Left colon (tissue), 2 donors: Measurements from ENCODE around the gene BPIFB6. TPM values are rescaled to one million over a fixed set of nuclear protein-coding genes. Genes with fewer than 3 reads are reported as not detected.

Experiments used
- ATAC-seq: fragments of 200-7000 bp; cut with Tn5 transposase; one replicate; pipeline ENCODE4 v1.9.1; 2020; ENCODE audit warnings: mild to moderate bottlenecking, moderate library complexity
- DNase-seq, 2 donors: peaks; one replicate each; pipeline ENCODE4 v3.0.0-alpha.2; 2020
- intact Hi-C, 2 donors: fragments of 100-400 bp; cut with DNase I in 1 of 2; cut with micrococcal nuclease in 1 of 2; formaldehyde crosslinking; loops; one replicate each; pipeline versions ENCODE4 v1.11.2 to v1.14.0; 2022; cut with DNase I, micrococcal nuclease
- total RNA-seq, 2 donors: library from RNA; stranded (reverse); fragmentation: NEBNext Ultra II Directional; extraction: Animal tissue kit (Norgen Biotek cat#: 25700); gene quantifications; one replicate each; pipeline ENCODE4 v1.2.1, GENCODE V29; 2021
- donor health status: DM: no; HTN: no; CAD: no.
- donor health status: DM: yes; HTN: yes; CAD: no.

Gene BPIFB6
- total RNA-seq, 2 donors from 2014 or later = not detected

GRCh38 chr20:33046412-33046811 is 15.0 kb downstream of the BPIFB6 start:
- ATAC-seq (no peak), DNase-seq (no peak)
- intact Hi-C loops = no loop called here

DNA sequence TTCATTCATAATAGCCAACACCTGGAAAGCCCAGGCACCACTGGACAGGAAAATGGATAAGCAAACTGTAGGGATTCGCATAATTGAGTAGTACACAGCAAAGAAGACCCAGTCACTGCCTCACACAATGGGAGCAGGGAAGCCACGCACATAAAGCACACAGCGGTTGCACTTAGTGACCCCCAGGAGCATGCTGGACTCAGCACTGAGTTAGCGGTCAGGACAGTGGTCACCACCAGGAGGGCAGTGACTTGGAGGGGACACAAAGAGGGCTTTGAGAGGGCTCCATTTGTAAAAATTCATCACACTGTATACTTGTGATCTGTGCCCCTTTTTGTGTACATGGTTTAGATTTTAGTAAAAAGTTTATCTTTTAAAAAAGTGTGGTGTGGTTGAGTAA is 19.9 kb downstream of the BPIFB6 start:
- DNase-seq (no peak), ATAC-seq (no peak)
- intact Hi-C loops = no loop called here

DNA sequence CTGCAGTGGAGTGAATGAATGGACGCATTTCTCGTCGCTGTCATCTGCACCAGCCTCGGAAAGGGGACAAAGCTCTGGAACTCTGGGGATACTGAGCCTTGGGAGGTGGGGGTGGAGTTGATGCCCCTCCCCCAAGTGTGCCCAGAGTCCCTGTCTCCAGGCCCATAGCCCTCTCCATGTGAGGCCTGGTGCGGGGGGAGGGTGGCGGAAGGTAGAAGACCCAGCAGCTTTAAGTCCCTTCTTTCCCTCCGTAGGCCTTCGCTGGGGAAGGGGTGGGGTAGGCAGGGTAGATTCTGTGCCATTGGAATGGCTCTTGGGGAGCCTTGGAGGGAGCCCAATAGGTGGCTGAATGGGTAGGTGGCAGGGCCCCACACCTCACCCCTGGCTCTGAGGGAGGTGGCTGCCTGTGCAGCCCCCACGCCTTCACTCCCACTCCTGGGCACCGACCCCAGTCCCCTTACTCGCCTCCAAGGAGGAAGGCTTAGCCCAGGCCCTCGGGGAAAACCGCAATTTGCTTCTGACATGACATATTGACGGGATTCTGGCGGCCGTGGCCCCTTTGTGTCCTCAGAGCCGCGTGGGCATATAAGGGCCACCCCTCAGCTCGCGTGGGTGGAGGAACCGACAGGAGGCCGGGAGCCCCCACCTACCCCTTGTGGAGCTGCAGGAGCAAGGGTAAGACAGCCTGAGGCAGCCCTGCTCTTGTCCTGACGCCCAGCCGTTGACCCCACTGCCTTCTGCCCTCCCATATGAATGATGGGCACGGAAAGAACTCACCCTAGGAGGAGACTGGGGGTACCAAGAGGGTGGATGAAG is 22.1 kb downstream of the BPIFB6 start, which contains the start of gene BPIFB3:
TSS of gene BPIFB3 (plus strand) at position 613 of the 816 bp plus-strand sequence. CDS start 1,533 bp downstream, outside the sequence.
- no peak for ATAC-seq

GRCh38 chr20:33054381-33054780 is 22.9 kb downstream of the BPIFB6 start:
- intact Hi-C loops = no loop called here
- DNase-seq (no peak), ATAC-seq (no peak)

More for the DNA sequence above, 22.1 kb downstream of the BPIFB6 start, which contains the start of gene BPIFB3:
- intact Hi-C loops = no loop called here
- DNase-seq = no peak

GRCh38 chr20:33054791-33055190 is 23.3 kb downstream of the BPIFB6 start:
- no peak for DNase-seq
- no peak for ATAC-seq
- intact Hi-C loops = no loop called here

DNA sequence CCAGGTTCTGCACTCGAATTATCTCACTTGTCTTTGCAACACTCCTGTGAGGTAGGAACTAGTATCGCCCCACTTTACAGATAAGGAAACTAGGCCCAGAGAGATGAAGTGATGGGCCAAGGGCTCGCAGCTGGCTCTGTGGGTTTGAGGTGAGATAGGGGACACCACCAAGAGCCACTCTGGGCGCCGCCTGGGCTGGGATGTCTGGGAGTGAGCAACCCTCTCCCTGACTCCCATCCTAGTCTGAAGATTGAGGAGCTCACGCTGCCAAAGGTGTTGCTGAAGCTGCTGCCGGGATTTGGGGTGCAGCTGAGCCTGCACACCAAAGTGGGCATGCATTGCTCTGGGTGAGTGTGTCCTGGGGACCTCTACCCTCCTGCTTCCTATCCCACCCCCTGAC is 27.7 kb downstream of the BPIFB6 start:
- ATAC-seq = no peak
- intact Hi-C loops = no loop called here
- no peak for DNase-seq

DNA sequence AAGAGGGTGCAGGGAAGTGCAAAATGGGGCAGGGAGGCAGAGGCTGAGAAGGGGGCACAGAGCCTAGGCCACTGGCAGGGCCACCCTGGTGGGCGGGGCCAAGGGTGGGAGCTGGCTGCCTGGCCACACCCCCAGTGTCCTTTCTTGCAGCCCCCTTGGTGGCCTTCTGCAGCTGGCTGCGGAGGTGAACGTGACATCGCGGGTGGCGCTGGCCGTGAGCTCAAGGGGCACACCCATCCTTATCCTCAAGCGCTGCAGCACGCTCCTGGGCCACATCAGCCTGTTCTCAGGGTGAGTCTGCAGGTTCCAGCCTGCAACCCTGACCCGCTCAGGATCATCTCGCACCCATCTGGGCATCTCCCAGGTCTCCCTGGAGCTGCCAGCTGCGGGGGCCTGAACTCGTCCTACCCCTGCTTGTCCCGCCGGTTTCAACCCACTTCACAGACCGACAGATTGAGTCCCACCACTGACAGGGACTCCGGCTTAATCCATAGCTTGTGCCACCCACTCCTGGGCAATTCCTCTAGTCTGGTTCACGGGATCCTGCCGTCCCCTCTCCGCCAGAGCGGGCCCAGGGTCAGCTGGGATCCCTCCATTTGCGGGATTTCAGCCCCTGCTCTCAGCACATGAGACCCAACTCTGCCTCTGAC is 28.4 kb downstream of the BPIFB6 start:
- DNase-seq (no peak), ATAC-seq (no peak)
- intact Hi-C loops = no loop called here

- DNase-seq (no peak), ATAC-seq (no peak)
- intact Hi-C loops = no loop called here
Observed at GRCh38 chr20:33061658-33062028, 30.2 kb downstream of the BPIFB6 start.

DNA sequence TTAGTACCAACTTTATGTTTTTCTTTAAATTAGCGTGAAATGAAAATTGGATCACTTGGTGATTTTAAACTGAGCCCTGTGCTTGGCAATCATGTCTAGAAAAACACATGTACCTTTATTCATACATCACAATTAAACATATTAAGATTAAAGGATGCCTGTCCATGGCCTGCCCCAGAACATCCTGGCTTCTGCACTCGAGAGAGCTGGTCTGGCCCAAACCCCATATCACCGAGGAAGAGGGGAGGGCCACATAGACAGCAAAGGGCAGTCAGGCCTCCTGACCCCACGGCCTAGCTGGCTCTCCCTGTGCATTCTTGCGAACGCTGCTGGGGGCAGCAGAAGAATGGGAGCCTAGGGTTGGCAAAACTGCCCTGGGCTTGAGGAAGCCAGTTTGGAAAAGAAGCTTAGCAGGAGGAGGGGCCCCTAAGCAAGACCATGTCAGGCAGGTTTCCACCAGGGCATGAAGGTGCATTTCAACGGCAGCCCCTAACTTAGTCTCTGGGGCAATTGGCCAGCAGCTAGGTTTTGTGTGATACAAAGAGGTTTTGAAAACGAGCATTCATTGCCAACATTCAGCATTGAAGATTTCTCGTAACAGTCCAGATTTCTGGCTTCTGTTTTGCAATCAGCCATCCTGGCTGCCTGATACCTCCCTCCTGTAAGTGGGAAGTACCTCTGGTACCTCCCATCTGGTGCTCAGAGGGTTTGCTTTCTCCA is 30.8 kb downstream of the BPIFB6 start:
- intact Hi-C loops = no loop called here
- DNase-seq (no peak), ATAC-seq (no peak)

DNA sequence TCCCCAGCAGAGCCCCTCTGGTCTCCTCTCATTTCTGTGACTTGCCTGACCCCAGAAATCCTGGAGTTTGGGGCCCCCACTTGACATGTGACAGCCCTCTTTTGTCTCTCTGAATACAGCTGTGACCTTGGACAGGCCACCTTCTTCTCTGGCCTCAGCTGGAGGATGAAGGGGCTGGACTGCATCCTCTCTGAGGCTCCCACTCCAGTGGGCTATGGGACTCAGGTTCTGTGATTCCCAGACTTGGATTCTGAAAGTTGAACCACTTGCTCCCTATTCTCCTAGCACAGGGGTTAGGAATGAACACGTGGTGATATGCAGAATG is 31.3 kb downstream of the BPIFB6 start:
- DNase-seq = no peak
- ATAC-seq = no peak
- intact Hi-C loops = no loop called here

DNA sequence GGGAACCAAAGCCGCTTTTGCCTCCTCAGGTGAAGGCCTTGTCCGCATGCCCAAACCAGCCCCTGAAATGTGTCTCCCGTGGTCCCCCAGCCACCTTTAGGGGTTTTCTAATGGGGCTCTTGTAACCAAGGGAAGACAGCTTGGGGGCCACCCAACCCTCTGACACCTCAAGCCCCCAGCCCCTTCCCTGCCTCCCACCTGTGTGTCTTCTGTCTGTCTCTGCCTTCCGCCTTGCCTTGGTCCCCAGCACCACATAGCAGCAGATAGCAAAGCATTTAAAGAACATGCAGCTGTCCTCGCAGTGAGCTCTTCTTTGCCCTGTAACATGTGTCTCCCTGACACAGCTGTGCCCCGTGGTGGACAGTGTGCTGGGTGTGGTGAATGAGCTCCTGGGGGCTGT is 31.8 kb downstream of the BPIFB6 start:
- ATAC-seq = no peak
- no peak for DNase-seq
- intact Hi-C loops = no loop called here

GRCh38 chr20:33064572-33065287 is 33.3 kb downstream of the BPIFB6 start:
- DNase-seq = no peak
- intact Hi-C loops = no loop called here
- ATAC-seq = no peak

GRCh38 chr20:33065785-33066184 is 34.3 kb downstream of the BPIFB6 start:
- DNase-seq = no peak
- intact Hi-C loops = no loop called here
- ATAC-seq = no peak

DNA sequence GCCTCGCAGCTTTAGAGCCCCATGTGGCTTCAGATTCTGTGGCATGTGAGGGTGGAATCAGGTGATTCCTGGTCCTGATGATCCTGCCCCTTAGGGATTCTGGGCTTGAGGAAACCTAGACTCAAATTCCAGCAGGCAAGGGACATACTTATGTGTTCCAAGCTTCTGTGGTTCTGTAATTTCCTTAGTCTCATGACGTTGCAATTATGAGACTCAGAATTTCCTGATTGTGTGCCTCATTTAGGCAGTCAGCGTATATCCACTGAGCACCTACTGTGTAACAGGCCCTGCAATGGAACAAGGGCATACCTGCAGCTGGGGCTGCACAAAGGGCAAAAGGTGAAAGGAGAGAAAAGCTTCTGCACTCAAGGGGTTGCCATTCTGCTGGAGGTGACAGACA is 36.4 kb downstream of the BPIFB6 start:
- ATAC-seq (no peak), DNase-seq (no peak)
- intact Hi-C loops = no loop called here

DNA sequence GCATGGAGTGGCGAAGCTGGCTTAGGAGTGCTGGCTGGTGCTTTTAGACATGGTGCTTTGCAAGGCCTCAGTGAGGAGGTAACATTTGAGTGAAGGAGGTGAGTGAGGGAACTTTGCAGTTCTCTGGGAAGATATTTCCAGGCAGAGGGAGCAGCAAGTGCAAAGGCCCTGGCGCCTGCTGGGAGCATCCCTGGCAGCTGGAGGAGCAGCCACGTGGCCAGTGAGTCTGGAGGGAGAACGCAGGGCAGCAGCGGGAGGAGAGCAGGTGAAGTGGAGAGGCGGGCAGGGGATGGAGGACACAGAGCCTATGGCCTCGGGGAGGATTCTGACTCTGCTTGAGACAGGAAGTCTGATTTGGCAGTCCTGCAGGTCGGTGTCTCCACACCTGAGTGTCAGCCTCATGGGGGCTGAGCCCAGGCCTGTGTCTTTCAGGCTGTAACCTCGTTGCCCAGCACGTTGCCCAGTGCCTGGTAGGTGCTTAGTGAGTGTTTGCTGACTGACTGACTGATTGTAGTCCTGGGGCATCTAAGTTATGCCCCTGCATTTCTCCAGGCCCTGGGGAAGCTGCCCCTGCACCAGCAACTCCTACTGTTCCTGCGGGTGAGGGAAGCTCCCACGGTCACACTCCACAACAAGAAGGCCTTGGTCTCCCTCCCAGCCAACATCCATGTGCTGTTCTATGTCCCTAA is 36.9 kb downstream of the BPIFB6 start:
- ATAC-seq (no peak), DNase-seq (no peak)
- intact Hi-C loops = no loop called here

DNA sequence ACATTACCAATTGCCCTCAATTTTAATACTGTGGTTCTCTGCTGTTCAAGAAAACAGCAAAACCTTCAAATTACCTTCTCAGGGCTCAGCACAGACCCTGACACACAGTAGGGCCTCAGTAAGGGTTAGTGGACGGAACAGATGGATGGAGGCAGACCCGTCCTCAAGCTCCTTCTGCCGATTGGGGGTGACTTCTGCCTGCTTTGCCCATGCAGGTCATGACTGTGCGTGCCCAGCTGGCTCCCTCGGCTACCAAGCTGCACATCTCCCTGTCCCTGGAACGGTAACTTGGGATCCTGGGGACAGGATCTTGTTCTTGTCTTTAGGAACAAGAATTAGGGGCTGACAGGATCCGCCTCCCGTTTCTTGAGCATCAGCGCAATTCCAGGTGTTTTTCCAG is 38.2 kb downstream of the BPIFB6 start:
- DNase-seq = no peak
- intact Hi-C loops = no loop called here
- ATAC-seq = no peak

- intact Hi-C loops = no loop called here
- no peak for DNase-seq
- ATAC-seq = no peak
Observed at GRCh38 chr20:33070111-33071053, 38.9 kb downstream of the BPIFB6 start.

- no peak for ATAC-seq
- intact Hi-C loops = no loop called here
- DNase-seq = no peak
Observed at GRCh38 chr20:33071198-33071597, 39.8 kb downstream of the BPIFB6 start.
